ENCODE measurements around the gene ADAT3.

The ADAT3 gene

DNA sequence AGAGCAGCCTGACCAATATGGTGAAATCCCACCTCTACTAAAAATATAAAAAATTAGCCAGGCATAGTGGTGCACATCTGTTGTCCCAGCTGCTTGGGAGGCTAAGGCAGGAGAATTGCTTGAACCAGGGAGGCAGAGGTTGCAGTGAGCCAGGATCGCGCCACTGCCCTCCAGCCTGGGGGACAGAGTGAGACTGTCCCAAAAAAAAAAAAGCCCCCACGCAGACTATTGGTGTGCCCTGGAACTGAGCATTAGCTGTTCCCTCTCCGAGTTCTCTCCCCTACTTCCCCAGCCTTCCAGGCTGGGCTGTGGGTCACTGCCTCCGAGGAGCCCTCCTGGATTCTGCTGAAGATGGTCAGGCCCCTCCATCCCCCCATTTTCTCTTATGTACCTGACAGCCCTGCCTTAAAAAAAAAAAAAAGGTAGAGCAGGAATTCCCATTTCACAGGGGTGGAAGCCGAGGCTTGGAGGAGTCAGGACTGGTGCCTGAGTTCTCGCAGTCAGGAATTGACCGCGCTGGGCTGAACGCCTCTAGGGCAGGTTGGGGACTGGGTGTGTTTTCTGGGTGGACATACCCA lies 1.9 kb downstream of the ADAT3 start:
- no peak for TF ChIP-seq YY1 (IDR thresholded peaks at IDR 0.05; ENCODE audit: low read depth)

- TF ChIP-seq RAD21 (IDR thresholded peaks at IDR 0.05; ENCODE audit: low read depth) (no peak), USF1 (IDR thresholded peaks at IDR 0.05) (no peak), NFIC (IDR thresholded peaks at IDR 0.05) (no peak), TEAD4 (IDR thresholded peaks at IDR 0.05) (no peak), MAX (IDR thresholded peaks at IDR 0.05) (no peak), TCF12 (IDR thresholded peaks at IDR 0.05; ENCODE audit: low read depth) (no peak), ZBTB7A (IDR thresholded peaks at IDR 0.05; ENCODE audit: low read depth) (no peak), YY1 (IDR thresholded peaks at IDR 0.05; ENCODE audit: low read depth) (no peak), CREB1 (IDR thresholded peaks at IDR 0.05; ENCODE audit: low read depth) (no peak), CEBPB (IDR thresholded peaks at IDR 0.05) (no peak), TAF1 (IDR thresholded peaks at IDR 0.05; ENCODE audit: low read depth) (no peak), FOXM1 (IDR thresholded peaks at IDR 0.05; ENCODE audit: borderline replicate concordance, low read depth) (no peak), EP300 (IDR thresholded peaks at IDR 0.05; ENCODE audit: borderline replicate concordance) (no peak), EGR1 (IDR thresholded peaks at IDR 0.05) (no peak)
- TF ChIP-seq, protein P1, sequence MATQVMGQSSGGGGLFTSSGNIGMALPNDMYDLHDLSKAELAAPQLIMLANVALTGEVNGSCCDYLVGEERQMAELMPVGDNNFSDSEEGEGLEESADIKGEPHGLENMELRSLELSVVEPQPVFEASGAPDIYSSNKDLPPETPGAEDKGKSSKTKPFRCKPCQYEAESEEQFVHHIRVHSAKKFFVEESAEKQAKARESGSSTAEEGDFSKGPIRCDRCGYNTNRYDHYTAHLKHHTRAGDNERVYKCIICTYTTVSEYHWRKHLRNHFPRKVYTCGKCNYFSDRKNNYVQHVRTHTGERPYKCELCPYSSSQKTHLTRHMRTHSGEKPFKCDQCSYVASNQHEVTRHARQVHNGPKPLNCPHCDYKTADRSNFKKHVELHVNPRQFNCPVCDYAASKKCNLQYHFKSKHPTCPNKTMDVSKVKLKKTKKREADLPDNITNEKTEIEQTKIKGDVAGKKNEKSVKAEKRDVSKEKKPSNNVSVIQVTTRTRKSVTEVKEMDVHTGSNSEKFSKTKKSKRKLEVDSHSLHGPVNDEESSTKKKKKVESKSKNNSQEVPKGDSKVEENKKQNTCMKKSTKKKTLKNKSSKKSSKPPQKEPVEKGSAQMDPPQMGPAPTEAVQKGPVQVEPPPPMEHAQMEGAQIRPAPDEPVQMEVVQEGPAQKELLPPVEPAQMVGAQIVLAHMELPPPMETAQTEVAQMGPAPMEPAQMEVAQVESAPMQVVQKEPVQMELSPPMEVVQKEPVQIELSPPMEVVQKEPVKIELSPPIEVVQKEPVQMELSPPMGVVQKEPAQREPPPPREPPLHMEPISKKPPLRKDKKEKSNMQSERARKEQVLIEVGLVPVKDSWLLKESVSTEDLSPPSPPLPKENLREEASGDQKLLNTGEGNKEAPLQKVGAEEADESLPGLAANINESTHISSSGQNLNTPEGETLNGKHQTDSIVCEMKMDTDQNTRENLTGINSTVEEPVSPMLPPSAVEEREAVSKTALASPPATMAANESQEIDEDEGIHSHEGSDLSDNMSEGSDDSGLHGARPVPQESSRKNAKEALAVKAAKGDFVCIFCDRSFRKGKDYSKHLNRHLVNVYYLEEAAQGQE (IDR thresholded peaks at IDR 0.05; ENCODE audit: low read depth), result no peak
Measured at GRCh38 chr19:1907563-1908363, 2.6 kb downstream of the ADAT3 start.

DNA sequence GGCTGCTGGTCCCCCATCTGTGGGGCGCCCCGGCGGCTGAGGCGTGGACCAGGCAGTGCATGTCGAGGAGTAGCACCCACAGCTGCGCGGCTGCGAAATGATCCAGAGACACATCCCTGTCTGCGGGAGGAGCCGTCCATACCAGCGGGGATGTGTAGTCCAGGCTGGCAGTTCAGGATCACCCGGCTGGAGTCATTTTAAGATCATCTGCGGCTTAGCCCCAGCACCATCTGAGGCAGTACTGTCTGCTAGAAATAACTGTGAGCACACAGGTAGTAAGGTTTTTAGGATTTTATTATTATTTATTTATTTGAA lies 3.1 kb downstream of the ADAT3 start:
- TF ChIP-seq TEAD4 (IDR thresholded peaks at IDR 0.05), result no peak
- TF ChIP-seq MAX (IDR thresholded peaks at IDR 0.05), result no peak
- TF ChIP-seq TCF12 (IDR thresholded peaks at IDR 0.05; ENCODE audit: low read depth), result no peak
- TF ChIP-seq TAF1 (IDR thresholded peaks at IDR 0.05; ENCODE audit: low read depth), result no peak
- TF ChIP-seq FOXM1 (IDR thresholded peaks at IDR 0.05; ENCODE audit: borderline replicate concordance, low read depth), result no peak
- no peak for TF ChIP-seq USF1 (IDR thresholded peaks at IDR 0.05)
- TF ChIP-seq ZBTB7A (IDR thresholded peaks at IDR 0.05; ENCODE audit: low read depth), result no peak
- TF ChIP-seq, protein P1 (IDR thresholded peaks at IDR 0.05; ENCODE audit: low read depth), result no peak
- TF ChIP-seq EGR1 (IDR thresholded peaks at IDR 0.05), result no peak
- no peak for TF ChIP-seq CEBPB (IDR thresholded peaks at IDR 0.05)
- TF ChIP-seq CREB1 (IDR thresholded peaks at IDR 0.05; ENCODE audit: low read depth), result no peak
- no peak for TF ChIP-seq NFIC (IDR thresholded peaks at IDR 0.05)
- no peak for TF ChIP-seq YY1 (IDR thresholded peaks at IDR 0.05; ENCODE audit: low read depth)
- TF ChIP-seq EP300 (IDR thresholded peaks at IDR 0.05; ENCODE audit: borderline replicate concordance), result no peak

DNA sequence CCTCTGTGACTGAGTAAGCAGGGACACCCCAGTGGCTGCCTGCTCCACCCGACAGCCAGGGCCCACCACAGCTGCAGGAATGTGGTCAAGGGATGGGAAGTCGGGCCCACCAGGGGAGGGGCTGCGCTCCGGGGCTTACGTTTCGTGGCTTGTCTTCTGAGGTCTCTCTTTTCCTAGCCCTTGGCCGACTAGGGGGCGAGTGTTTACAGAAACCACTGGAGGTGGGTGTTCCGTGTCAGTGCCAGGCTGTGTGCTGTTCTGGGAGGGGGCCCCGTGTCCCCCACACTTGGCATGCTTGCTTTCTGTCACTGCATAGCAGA lies 4.5 kb downstream of the ADAT3 start:
- no peak for TF ChIP-seq EGR1 (IDR thresholded peaks at IDR 0.05)
- TF ChIP-seq TAF1 (IDR thresholded peaks at IDR 0.05; ENCODE audit: low read depth), result no peak
- no peak for TF ChIP-seq CREB1 (IDR thresholded peaks at IDR 0.05; ENCODE audit: low read depth)
- TF ChIP-seq CEBPB (IDR thresholded peaks at IDR 0.05), result no peak
- no peak for TF ChIP-seq RAD21 (IDR thresholded peaks at IDR 0.05; ENCODE audit: low read depth)

GRCh38 chr19:1910177-1910576 lies 5.0 kb downstream of the ADAT3 start:
- no peak for TF ChIP-seq USF1 (IDR thresholded peaks at IDR 0.05)
- TF ChIP-seq EGR1 (IDR thresholded peaks at IDR 0.05), result no peak
- TF ChIP-seq CEBPB (IDR thresholded peaks at IDR 0.05), result 0 out of 2 replicates have a peak, but pooled peaks have one; percentile 10

DNA sequence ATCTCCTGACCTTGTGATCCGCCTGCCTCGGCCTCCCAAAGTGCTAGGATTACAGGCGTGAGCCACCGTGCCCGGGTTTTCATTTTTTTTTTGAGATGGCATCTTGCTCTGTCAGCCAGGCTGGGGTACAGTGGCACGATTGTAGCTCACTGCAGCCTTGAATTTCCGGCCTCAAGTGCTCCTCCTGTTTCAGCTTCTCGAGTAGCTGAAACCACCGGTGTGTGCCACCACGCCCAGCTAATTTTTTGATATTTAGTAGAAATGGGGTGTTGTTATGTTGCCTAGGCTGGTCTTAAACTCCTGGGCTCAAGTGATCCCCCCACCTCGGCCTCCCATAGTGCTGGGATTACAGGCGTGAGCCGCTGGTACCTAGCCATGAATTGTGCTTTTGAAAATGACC lies 5.9 kb downstream of the ADAT3 start:
- TF ChIP-seq EP300 (IDR thresholded peaks at IDR 0.05; ENCODE audit: borderline replicate concordance) (no peak), FOXM1 (IDR thresholded peaks at IDR 0.05; ENCODE audit: borderline replicate concordance, low read depth) (no peak), MAX (IDR thresholded peaks at IDR 0.05) (no peak), ZBTB7A (IDR thresholded peaks at IDR 0.05; ENCODE audit: low read depth) (no peak), CREB1 (IDR thresholded peaks at IDR 0.05; ENCODE audit: low read depth) (no peak), YY1 (IDR thresholded peaks at IDR 0.05; ENCODE audit: low read depth) (no peak), CEBPB (IDR thresholded peaks at IDR 0.05) (no peak)
